Nephron (organoid): ENCODE measurements around the gene TFDP3.
A peak's percentile ranks its signal among the peaks of the same experiment; 100 is the strongest.

ENCODE experiments used
- H3K27ac Mint-ChIP-seq, 3 experiments: 2 replicates each; pipeline ENCODE4 v1.8.0; 2020; ENCODE audit warnings: mixed read lengths in 3 of 3, mild to moderate bottlenecking in 2 of 3, moderate library complexity in 1 of 3
- H3K27me3 Mint-ChIP-seq: 2 replicates; pipeline ENCODE4 v1.8.0; 2021; ENCODE audit warnings: low read depth, mild to moderate bottlenecking, moderate library complexity, mixed read lengths
- H3K36me3 Mint-ChIP-seq: 2 replicates; pipeline ENCODE4 v1.8.0; 2020; ENCODE audit warnings: low read depth, mixed read lengths
- H3K4me1 Mint-ChIP-seq: 2 replicates; pipeline ENCODE4 v1.8.0; 2020; ENCODE audit warnings: mixed read lengths
- H3K4me3 Mint-ChIP-seq, 3 experiments: 2 replicates each; pipeline ENCODE4 v1.8.0; 2020; ENCODE audit warnings: mild to moderate bottlenecking in 3 of 3, mixed read lengths in 3 of 3, moderate library complexity in 2 of 3
- H3K9me3 Mint-ChIP-seq: 2 replicates; pipeline ENCODE4 v1.8.0; 2020; ENCODE audit warnings: mixed read lengths
- TF ChIP-seq, protein P1 (sequence below), 3 experiments: fragments of 200-600 bp; sonication (generic); IDR thresholded peaks; one replicate each; pipeline ENCODE4 v1.5.0; 2021; ENCODE audit warnings: antibody characterized with exemption in 3 of 3; ENCODE audit not compliant: unreplicated experiment in 3 of 3

Gene TFDP3

DNA sequence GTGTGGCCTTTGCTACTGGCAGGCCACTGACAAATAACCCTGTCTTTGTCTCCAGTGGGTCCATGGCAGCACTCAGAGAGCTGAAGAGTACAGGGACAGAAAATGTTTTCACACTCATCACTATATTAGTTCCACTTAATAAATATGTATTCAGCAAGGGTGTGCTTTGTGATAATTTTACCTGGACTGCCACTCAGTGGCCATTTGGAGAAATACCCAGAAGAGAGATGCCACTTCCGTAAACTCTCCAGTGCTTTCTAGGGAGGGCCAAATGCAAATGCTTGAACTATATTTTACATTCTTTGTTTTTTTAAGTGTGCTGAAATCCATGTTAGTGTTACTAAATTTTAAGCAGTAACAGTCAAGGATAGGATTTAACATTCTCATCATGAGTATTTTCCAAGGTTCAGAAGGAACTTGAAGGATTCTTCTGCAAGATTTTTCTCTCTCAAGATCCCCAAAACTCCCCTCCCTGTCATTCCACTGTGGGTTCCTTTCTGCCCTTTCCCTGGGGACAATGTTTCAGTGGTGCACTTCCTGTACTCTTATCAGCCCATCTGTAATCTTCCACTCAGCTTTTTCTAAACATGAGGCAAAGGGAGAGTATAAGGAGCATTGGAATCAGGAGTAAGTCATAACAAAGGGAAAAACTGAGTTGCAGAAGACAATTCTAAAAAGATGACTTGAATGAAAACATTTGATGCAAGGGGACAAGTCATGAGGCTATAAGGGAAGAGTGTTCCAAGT is 46.0 kb downstream of the TFDP3 start:
- Mint-ChIP-seq H3K4me1 (peaks cover 20% of the 10 kb centered on the region), H3K9me3 (no peaks in the 10 kb centered on the region), H3K27me3 (no peaks in the 10 kb centered on the region), H3K4me3 (no peak overlapping the region), H3K27ac (peak overlapping the region; percentile 23 to 78 (median 25)), H3K36me3 (no peaks in the 10 kb centered on the region)
- TF ChIP-seq, protein P1, sequence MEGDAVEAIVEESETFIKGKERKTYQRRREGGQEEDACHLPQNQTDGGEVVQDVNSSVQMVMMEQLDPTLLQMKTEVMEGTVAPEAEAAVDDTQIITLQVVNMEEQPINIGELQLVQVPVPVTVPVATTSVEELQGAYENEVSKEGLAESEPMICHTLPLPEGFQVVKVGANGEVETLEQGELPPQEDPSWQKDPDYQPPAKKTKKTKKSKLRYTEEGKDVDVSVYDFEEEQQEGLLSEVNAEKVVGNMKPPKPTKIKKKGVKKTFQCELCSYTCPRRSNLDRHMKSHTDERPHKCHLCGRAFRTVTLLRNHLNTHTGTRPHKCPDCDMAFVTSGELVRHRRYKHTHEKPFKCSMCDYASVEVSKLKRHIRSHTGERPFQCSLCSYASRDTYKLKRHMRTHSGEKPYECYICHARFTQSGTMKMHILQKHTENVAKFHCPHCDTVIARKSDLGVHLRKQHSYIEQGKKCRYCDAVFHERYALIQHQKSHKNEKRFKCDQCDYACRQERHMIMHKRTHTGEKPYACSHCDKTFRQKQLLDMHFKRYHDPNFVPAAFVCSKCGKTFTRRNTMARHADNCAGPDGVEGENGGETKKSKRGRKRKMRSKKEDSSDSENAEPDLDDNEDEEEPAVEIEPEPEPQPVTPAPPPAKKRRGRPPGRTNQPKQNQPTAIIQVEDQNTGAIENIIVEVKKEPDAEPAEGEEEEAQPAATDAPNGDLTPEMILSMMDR (IDR thresholded peaks at IDR 0.05; ENCODE audit: unreplicated experiment in 3 of 3): peak; percentile 62 to 86 (median 74)
